AG08396 (cell line): ENCODE data around the gene KASH5.

Experiments
- DNase-seq: peaks from one replicate; pipeline ENCODE4 v3.0.0; 2012; ENCODE audit warnings: low spot score, mixed read lengths

The KASH5 gene

DNA sequence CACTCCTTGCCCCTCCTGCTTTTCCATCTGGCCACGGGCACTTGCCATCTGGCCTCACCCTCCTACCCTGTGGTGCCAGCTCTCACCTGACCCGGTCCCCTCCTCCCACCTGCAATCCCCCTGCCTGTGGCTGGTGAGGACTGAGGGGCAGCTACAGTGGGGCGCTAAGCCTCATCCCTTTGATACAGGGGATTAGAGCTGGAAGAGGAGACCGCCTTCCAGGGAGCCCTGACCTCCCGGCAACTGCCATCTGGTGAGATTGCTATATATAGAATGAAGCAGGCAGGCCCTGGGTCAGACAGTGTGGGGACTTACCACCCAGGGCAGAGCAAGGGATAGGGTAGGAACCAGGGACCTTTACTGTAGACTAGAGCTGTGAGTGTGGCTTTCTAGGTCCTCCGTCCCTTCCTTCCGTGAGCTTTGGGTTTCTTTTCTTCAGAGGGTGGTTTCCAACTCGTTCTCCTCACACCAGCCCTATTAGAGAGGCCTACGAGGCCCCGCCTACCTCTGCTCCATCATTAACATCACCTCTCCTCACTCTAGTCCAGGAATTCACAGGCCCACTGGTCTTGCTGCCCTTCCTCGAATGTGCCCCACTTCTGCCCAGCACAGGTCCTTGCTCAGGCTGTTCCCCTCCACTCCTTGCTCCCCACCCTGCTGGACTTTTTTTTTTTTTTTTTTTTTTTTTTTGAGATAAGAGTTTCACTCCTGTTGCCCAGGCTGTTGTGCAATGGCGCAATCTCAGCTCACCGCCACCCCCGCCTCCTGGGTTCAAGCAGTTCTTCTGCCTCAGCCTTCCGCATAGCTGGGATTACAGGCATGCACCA is 7.7 kb downstream of the KASH5 start:
- no peak for DNase-seq

DNA sequence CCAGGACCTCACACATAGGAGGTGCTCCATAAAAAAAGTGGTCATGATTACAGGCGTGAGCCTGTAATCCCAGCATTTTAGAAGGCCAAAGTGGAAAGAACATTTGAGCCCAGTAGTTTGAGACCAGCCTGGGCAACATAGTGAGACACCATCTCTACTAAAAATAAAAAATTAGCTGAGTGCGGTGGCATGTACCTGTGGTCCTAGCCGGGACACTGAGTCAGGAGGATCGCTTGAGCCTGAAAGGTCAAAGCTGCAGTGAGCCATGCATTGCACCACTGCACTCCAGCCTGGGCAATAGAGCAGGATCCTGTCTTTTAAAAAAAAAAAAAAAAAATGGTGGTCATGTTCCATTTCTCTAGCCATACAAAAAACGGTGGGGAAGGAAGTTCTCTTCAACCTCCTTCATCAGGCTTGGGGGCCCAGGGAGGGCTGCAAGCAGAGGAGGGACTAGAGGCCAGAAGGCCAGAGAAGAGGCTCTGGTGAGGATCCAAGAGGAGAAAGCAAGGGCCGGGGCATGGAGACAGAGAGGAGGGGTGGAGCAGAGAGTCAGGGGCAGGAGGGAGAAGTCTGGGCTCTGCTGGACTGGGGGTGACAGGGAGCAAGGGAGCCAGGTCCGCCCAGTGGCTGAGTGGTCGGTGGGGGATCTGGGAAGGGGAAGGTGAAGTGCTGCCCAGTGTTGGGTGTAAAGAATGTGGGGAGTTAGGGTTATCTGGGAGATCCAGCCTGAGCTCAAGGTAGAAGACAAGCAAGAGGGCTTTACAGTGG is 8.9 kb downstream of the KASH5 start:
- no peak for DNase-seq

DNA sequence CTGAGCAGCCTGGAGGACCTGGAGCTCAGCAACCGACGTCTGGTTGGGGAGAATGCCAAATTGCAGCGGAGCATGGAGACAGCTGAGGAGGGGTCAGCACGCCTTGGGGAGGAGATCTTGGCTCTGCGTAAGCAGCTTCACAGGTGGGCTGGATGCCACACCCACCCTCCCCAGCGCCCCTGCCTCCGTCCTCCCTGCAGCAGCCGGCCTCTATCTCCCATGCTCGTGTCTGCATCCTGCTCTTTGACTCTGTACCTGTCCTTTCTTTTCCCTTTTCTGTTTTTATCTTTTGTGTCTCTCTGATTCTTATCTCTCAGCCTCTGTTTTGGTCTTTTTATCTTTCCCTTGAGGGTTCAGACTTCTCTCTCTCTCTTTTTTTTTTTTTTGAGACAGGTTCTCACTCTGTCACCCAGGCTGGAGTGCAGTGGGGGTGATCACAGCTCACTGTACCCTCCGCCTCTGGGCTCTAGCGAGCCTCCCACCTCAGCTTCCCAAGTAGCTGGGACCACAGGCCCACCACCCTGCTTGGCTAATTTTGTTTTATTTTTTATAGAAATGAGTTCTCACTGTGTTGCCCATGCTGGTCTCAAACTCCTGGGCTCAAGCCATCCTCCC is 10.1 kb downstream of the KASH5 start:
- no peak for DNase-seq

DNA sequence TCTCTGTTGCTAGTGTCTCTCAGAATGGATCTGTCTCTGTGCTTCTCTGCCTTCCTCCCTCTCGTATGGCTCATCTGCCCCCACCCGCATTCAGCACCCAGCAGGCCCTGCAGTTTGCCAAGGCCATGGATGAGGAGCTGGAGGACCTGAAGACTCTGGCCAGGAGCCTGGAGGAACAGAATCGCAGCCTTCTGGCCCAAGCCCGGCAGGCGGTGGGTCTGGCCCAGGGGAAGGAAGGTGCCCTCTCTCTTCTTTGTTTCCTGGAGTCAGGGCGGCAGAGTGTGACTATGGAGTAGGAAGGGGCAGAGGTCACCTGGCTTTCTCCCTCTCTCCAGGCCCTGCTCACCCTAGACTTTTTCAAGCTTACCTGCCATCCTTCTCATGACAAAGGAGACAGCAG is 10.9 kb downstream of the KASH5 start:
- DNase-seq = no peak

DNA sequence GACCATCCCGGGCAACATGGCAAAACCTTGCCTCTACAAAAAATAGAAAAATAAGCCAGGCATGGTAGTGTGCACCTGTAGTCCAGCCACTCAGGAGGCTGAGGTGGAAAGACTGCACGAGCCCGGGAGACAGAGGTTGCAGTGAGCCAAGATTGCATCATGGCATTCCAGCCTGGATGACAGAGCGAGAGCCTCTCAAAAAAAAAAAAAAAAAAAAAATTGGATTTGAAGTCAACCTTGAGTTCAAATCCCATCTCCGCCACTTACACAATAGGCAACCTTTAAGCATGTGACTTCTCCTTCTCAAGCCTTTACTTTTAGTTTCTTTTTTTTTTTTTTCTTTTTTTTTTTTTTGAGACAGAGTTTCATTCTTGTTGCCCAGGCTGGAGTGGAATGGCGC is 12.0 kb downstream of the KASH5 start:
- DNase-seq = no peak

DNA sequence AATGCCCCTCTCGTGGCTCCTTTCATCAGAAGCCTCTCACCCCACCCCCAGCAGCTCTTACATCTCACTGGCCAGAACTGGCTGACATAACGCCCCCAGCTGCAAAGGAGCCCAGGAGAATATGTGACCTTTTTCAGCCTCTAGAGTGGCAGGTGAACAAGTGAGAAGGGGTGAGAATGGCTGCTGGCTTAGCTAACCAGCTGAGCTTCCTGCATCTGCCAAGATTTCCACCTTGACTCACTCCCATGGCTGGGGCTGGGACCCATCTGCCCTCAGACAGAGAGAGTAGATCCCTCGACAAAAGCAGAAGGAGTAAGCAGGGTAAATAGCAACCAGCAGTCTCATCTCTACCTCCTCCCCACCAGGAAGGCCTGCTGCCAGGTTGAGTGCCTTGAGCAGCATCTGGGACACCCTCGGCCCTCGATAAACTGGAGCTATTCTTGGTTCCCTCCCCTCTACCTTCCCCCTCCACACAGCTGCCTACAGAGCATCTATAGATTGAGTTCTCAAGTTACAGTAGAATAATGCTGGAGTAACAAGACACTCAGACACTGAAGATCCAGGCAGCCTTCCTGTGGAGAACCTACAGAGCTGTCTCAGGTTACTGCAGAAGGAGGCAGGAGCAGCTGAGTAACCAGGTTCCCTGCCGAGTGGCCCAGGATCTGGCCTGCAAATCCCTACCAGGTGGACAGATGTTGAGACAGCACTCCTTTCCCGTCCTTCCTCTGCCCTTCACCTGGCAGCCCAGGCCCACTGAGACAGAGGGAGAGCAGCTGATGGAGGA is 15.5 kb downstream of the KASH5 start:
- DNase-seq = no peak

DNA sequence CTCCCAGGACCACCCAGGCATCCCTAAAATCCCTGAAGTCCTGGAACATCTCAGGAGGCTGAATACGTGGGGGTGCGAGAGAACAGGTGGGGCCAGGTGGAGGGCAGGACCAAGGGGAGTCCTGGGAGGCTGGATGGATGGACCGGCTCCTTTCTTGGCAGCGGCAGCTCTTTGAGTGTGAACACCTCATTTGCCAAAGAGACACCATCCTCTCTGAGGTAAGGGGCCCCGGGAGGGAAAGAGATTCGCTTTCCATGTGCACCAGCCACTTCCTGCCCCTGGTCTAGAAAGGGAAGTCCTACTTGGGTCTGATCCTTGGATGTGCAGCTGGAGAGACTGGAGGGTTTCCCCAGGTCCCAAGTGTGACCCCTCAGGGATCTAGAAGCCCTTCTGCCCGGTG is 19.0 kb downstream of the KASH5 start:
- no peak for DNase-seq

DNA sequence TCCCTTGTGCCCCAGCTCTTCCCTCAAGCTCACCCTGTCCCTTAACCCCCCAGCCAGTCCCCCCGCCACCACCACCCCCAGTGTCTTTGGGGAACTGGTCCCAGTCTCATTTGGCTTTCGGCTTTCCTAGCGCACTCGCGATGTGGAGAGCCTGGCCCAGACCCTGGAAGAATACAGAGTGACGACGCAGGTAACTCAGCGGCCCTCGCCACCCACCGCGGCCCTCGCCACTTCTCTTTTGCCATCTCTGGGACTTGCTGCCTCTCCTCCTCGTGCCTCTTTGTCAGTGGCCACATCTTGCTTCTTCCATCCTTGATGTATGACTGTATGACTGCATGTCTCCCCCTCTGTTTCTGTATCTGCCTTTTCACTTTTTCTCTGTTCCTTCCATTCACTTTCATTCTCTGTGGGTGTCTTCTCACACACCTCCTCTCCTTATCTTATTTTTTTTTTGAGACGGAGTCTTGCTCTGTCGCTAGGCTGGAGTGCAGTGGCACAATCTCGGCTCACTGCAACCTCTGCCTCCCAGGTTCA is 19.5 kb downstream of the KASH5 start:
- no peak for DNase-seq

DNA sequence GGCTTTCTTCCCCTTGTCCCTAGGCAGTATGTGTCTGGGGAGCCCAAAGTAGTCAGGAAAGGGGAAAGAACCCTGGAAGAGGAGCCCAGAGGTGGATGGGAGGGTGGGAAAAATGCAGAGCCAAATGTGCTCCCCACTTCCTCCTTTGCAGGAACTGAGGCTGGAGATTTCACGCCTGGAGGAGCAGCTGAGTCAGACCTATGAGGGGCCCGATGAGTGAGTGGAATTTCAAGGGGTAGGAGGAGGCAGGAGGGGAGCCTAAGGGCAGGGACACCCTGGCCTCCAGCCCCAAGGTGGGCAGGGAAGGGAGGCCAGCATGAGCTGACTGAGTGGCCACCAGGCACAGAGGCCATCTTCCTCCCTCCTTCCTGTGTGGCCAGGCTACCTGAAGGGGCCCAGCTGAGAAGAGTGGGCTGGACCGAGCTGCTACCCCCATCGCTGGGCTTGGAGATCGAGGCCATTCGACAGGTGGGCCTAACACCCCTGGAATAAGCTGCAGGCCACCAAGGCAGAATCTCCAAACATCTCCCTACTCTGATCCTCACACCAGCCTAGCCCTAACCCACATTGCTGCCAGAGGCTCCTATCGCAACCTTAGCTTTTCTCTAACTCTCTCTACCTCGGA is 20.9 kb downstream of the KASH5 start:
- DNase-seq = no peak

DNA sequence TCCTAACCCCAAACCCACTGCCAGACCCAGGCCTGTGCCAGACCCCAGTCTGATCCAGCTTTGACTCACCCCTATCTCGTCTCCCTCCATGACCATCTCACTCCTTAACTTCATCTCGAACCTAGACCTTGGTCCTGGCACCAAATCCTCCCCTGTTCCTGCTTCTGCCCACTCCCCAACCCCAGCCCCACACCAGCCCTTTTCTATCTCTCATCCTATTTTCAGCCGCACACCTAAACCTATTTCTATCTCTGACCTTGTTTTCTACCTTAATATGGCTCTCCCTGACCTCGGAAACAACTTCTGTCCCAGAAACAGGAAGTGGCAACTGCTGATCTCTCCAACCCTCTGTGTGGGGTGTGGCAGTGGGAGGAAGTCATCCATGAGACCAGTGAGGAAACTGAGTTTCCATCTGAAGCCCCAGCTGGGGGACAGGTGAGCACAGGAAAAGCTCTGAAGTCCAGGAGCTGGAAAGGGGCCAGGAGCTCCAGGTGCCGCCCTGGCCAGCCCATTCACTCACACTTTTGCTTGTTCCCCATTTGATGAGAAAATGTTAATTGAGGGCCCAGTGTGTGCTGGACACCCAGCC is 21.5 kb downstream of the KASH5 start:
- no peak for DNase-seq

DNA sequence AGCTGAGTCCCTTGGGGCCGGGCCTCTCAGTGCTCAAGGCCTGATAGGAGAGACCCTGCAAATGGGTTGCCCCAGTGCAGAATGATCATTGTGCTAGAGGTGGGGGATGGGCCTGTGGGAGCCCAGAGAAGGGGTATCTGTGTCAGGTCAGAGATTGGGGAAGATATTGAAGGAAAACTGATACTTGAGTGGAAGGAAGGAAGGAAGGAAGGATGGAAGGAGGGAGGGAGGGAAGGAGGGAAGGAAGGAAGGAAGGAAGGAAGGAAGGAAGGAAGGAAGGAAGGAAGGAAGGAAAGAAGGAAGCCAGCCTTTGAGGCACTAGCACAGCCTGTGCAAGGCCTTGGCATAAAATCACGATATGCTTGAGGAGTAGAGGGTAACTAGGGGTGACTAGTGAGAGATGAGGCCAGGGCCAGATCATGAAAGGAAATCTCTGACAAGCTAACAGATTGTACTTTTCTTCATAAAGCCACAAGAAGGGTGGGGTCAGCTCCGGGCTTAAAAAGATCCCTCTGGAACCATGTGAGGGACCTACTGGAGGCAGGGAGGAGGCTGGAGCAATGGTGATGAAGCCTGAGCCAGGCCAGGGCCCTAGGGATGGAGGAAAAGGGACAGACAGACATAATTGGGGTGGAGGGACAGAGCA is 23.8 kb downstream of the KASH5 start:
- no peak for DNase-seq

DNA sequence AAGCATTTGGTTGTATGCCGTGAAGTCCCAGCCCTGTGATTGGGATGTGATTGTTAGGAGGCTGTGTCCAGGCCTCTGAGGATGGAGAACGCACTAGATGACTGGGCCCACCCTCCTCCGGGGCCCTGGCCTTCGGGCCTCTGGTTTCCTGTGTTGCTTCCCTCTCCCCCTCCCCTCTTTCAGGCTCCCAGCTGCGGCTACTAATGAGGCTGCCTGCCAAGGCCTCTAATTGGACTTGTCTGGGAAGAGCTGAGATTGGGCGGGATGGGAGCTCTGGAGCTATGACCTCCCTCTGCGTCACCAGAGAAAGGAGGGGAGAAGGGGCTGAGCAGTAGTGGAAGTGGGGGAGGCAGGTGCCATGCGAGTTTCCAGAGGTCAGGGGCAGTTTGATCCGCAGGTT is 25.3 kb downstream of the KASH5 start:
- no peak for DNase-seq

DNA sequence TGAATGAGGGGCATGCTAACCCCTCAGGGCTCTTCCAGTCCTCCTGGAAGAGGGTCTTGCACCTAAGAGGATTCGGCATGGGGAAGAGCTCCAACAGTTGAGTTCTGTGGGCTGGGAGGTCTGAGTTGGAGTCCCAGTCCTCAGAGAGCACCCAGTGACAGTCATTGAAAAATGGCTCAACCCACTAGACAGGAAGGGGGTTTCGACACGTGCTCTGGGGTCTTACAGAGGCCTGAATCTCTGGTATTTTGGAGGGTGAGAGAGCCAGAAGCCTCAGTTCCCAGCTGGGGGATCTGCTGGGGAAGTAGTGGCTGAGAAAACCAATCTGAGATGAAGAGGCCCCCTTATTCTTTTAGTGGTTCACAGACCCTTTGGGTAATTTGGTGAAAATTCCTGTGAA is 26.2 kb downstream of the KASH5 start:
- DNase-seq = no peak

DNA sequence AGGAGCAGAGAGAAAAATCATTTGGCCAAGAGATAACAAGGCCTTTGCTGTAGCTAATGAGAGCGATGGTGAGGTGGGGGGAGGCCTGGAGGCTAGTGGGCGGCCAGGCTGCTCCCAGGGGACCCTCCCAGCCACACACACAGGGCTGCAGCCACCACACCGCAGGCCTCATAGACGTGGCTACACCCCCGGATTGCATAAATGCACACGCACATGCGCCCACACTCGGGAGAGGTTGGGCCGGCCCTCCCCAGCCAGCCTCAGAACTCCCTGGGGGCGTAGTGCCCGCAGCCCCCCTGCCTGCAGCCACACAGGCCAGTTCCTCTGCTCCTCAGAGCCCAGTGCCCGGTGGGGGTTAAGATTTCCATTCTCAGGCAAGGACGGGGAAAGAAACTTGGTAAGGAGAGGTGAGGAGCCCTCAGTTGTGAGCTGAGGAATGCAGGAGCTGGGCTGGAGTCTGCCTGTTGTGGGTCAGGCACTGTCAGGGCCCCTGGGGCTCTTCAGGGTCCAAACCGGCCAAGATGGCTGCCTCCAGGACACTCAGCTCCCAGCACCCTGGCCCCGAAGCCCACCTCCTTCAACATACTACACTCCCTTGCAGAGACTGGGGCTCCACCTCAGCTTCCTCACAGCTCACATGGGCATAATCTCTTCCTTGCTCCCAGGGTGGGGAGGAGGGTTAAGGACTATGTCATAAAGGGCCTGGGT is 27.2 kb downstream of the KASH5 start:
- DNase-seq = no peak

DNA sequence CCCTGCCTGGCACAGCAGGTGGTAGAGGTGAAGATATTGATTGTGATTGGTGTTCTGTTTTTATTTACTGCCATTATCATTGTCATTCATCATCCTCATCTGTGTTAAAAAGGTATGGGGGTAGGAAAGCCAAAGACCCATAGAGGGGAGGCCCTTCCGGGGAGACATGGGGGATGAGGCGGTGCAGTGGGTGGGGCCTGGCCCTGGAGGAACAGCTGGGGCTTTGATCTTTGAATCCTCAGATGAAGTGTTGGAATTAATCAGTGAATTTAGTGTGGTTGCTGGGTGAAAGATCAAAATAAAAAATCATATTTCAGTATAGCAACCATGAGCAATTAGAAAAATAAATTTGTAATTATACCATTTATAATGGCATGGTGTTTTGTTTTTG is 27.8 kb downstream of the KASH5 start:
- no peak for DNase-seq

DNA sequence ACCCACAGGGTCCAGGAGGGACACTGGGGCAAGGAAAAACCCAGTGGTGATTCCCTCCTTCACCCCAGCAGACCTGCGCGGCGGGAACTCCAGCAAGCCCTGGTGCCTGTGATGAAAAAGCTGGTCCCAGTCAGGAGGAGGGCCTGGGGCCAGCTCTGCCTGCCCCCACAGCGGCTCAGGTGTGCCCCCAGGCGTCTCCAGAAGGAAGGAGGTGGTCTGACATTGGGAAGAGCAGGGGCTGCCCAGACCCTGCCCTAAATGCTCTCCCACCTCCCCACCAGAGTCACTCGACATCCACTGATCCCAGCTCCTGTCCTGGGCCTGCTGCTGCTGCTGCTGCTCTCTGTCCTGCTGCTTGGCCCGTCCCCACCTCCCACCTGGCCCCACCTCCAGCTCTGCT is 29.0 kb downstream of the KASH5 start:
- no peak for DNase-seq

DNA sequence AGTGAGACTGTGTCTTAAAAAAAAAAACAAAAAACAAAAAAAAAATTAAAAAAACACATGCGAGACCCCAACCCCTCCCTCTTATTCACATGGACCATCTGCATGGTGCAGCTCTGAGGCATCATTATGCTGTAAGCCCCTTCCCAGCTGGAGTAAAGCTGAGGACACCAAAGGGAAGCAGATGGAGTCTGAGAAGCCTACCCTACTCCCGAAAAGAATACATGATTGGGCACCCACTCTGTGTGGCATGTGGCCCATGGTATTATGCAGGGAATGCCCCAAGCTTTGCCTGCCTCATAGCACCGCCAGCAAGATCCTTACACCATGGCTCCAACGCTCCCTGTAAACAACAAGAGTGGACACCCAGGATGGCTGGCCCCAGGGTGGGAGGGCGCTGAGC is 30.5 kb downstream of the KASH5 start:
- no peak for DNase-seq

DNA sequence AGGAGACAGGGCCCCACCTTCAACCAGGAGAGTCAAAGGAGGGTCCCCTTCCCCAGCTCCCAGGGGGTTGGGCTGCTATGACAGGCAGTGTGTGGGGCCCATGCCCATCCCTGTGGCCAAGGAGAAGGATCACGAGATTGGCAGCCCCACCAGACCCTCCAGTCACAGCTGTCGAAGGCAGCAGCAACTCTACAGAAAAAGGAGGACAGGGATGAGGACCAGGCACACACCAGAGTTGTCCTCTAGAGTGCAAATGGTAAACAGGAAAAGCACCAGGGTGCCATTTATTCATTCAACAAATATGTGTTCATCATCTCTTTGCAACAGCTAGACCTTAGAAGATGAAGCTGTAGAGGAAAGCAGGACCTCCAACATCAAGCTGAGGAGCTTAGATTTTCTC is 31.1 kb downstream of the KASH5 start:
- DNase-seq = no peak

DNA sequence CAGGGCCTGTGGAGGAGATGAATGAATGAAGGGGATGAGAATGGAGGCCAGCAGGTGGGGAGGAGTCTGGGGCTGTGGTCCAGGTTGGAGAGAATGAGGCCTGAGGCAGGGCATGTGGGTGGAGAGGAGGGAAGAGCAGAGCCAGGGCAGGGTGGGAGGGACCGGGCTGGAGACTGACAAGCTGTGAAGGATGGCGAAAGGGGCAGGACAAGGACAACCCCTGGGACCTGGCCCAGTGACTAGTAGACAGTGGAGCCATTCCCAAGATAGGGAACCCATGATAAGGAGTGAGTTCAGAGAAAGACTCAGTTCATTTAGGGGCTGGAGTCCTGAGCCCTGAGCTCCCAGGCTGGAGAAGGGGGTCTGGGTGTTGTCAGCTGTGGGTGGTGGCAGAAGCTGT is 32.2 kb downstream of the KASH5 start:
- no peak for DNase-seq
